GM12872 (cell line): ENCODE measurements around the gene PCARE.

Source experiments
- CTCF ChIP-seq: IDR thresholded peaks from 3 replicates; pipeline ENCODE4 v1.5.1; 2011; ENCODE audit warnings: low read depth, mild to moderate bottlenecking, low read length, moderate library complexity; ENCODE audit not compliant: insufficient read depth

The PCARE gene

GRCh38 chr2:29114946-29115609 lies 40.8 kb upstream of the PCARE start, which contains the start of gene CLIP4:
Gene CLIP4, plus strand, starts transcription at chr2:29115415. Its CDS starts 5,974 bp downstream, at chr2:29121389.
- no peak for TF ChIP-seq CTCF

GRCh38 chr2:29114586-29114945 lies 40.2 kb upstream of the PCARE start:
- no peak for TF ChIP-seq CTCF

- no peak for TF ChIP-seq CTCF
Observed at GRCh38 chr2:29113891-29114321, 39.6 kb upstream of the PCARE start.

GRCh38 chr2:29113027-29113686 lies 38.8 kb upstream of the PCARE start:
- no peak for TF ChIP-seq CTCF

- no peak for TF ChIP-seq CTCF
Observed at GRCh38 chr2:29112379-29112778, 38.1 kb upstream of the PCARE start.

GRCh38 chr2:29110916-29111535 lies 36.7 kb upstream of the PCARE start:
- TF ChIP-seq CTCF, result no peak

- no peak for TF ChIP-seq CTCF
Observed at GRCh38 chr2:29109246-29109645, 34.9 kb upstream of the PCARE start.
